ENCODE results near the gene TACR1. TPM values are rescaled to one million over a fixed set of nuclear protein-coding genes. Genes with fewer than 3 reads are reported as not detected.
A peak's percentile ranks its signal among the peaks of the same experiment; 100 is the strongest.

Gene TACR1
- total and polyA plus RNA-seq, 2 of the 13 experiments (the other 11 are each of a cell fraction or from before 2014, with no cell fraction given): not detected

GRCh38 chr2:75226099-75226498 lies 26.8 kb upstream of the TACR1 start:
- Histone ChIP-seq H3K4me1 (ENCODE audit: insufficient read depth, low read length) (no peaks in the 10 kb centered on the region), H4K20me1 (ENCODE audit: insufficient read depth, low read length) (no peaks in the 10 kb centered on the region), H3K27ac (ENCODE audit: extremely low read length, insufficient read depth, low read length) (no peak overlapping the region), H2AFZ (ENCODE audit: low read length) (no peak overlapping the region), H3K4me2 (ENCODE audit: low read depth, low read length) (no peak overlapping the region), H3K9ac (ENCODE audit: insufficient read depth, low read depth, low read length) (no peak overlapping the region), H3K4me3 (replicated peaks in 1 of 3; ENCODE audit: insufficient read depth in 1 of 3, low read depth in 2 of 3, low read length in 3 of 3) (no peak overlapping the region), H3K36me3 (replicated peaks in 1 of 2; ENCODE audit: control insufficient read depth in 1 of 2, insufficient read depth in 2 of 2, low read length in 2 of 2) (no peaks in the 10 kb centered on the region), H3K9me3 (ENCODE audit: low read length) (no peaks in the 10 kb centered on the region), H3K79me2 (ENCODE audit: insufficient read depth, low read length) (no peaks in the 10 kb centered on the region), H3K27me3 (ENCODE audit: control insufficient read depth in 1 of 2, insufficient read depth in 2 of 2, low read length in 2 of 2) (no peaks in the 10 kb centered on the region)
- POLR2A ChIA-PET: no interaction called here
- no TSS peak for BruUV-seq (replicated peaks)
- CTCF ChIA-PET (ENCODE audit: low intra/inter-chr PET ratio, low total read pairs): no interaction called here
- in situ Hi-C loops (cut with HindIII; ENCODE audit: extremely low pct_ligation_motif_present, low pct_unique_long_range_greater_than_20kb) (no loop called here), intact Hi-C loops (cut with micrococcal nuclease; ENCODE audit: unreplicated experiment) (no loop called here)
- DNase-seq (ENCODE audit: low spot score) (no peak), ATAC-seq (no peak), FAIRE-seq (no peak)
- TF ChIP-seq ZNF101 (CRISPR knock-in tag; IDR thresholded peaks at IDR 0.05; ENCODE audit: borderline replicate concordance, low read depth) (no peak), SMC3 (IDR thresholded peaks at IDR 0.05; ENCODE audit: low read length) (no peak), PATZ1 (CRISPR knock-in tag; IDR thresholded peaks at IDR 0.05) (no peak), ZNF550 (CRISPR knock-in tag; IDR thresholded peaks at IDR 0.05; ENCODE audit: borderline replicate concordance) (no peak), MAFF (IDR thresholded peaks at IDR 0.05; ENCODE audit: low read depth, low read length) (peak; percentile 59), ARNT2 (CRISPR knock-in tag; IDR thresholded peaks at IDR 0.05; ENCODE audit: low read depth) (no peak), MAFK (conservative IDR thresholded peaks at IDR 0.05 in 1 of 2, IDR thresholded peaks at IDR 0.05 in 1 of 2; ENCODE audit: low read length in 2 of 2) (peak; percentile 61 to 65; a peak in 3 of 4 replicates)
- WGBS (ENCODE audit: low lambda C conversion rate): 13% methylated on average over 3 of the region's 3 CpGs

- Histone ChIP-seq H3K27ac (ENCODE audit: extremely low read length, insufficient read depth, low read length) (no peak overlapping the region), H3K9me3 (ENCODE audit: low read length) (no peaks in the 10 kb centered on the region; the same call in 1 of the 2 replicates), H3K4me1 (ENCODE audit: insufficient read depth, low read length) (no peaks in the 10 kb centered on the region), H3K4me2 (ENCODE audit: low read depth, low read length) (no peak overlapping the region), H3K36me3 (replicated peaks in 1 of 2; ENCODE audit: control insufficient read depth in 1 of 2, insufficient read depth in 2 of 2, low read length in 2 of 2) (no peaks in the 10 kb centered on the region), H4K20me1 (ENCODE audit: insufficient read depth, low read length) (no peaks in the 10 kb centered on the region), H2AFZ (ENCODE audit: low read length) (no peak overlapping the region), H3K4me3 (replicated peaks in 1 of 3; ENCODE audit: insufficient read depth in 1 of 3, low read depth in 2 of 3, low read length in 3 of 3) (no peak overlapping the region), H3K27me3 (ENCODE audit: control insufficient read depth in 1 of 2, insufficient read depth in 2 of 2, low read length in 2 of 2) (peaks cover 0 to 7% of the 10 kb centered on the region in 2 experiments; a peak in 1 of 5 replicates), H3K79me2 (ENCODE audit: insufficient read depth, low read length) (no peaks in the 10 kb centered on the region), H3K9ac (ENCODE audit: insufficient read depth, low read depth, low read length) (no peak overlapping the region)
- in situ Hi-C loops (cut with HindIII; ENCODE audit: extremely low pct_ligation_motif_present, low pct_unique_long_range_greater_than_20kb) (no loop called here), intact Hi-C loops (cut with micrococcal nuclease; ENCODE audit: unreplicated experiment) (no loop called here)
- no TSS peak for BruUV-seq (replicated peaks)
- ChIA-PET CTCF (ENCODE audit: low intra/inter-chr PET ratio, low total read pairs) (no interaction called here), POLR2A (no interaction called here)
- DNase-seq (ENCODE audit: low spot score) (no peak), FAIRE-seq (no peak), ATAC-seq (no peak)
- TF ChIP-seq ZNF383 (CRISPR knock-in tag; IDR thresholded peaks at IDR 0.05; ENCODE audit: borderline replicate concordance): no peak
- no peak for TF ChIP-seq ZNF281 (CRISPR knock-in tag; IDR thresholded peaks at IDR 0.05; ENCODE audit: borderline replicate concordance)
- TF ChIP-seq HMG20A (CRISPR knock-in tag; IDR thresholded peaks at IDR 0.05; ENCODE audit: borderline replicate concordance): no peak
- TF ChIP-seq ZNF891 (CRISPR knock-in tag; IDR thresholded peaks at IDR 0.05): no peak
- TF ChIP-seq ZNF790 (CRISPR knock-in tag; IDR thresholded peaks at IDR 0.05; ENCODE audit: borderline replicate concordance): no peak
- no peak for TF ChIP-seq ATAD3A (CRISPR knock-in tag; IDR thresholded peaks at IDR 0.05)
- no peak for TF ChIP-seq ZNF768 (CRISPR knock-in tag; IDR thresholded peaks at IDR 0.05)
- no peak for TF ChIP-seq RARA (CRISPR knock-in tag; IDR thresholded peaks at IDR 0.05)
- WGBS (ENCODE audit: low lambda C conversion rate): 62% methylated on average over 4 of the region's 4 CpGs
Observed at GRCh38 chr2:75224636-75225094, 25.3 kb upstream of the TACR1 start.
